Esophagus squamous epithelium (tissue), 5 donors: ENCODE data around the gene DUS2. TPM values are rescaled to one million over a fixed set of nuclear protein-coding genes. Genes with fewer than 3 reads are reported as not detected.
"Not testable (repeated sequence)": the region's sequence is repeated elsewhere in the genome, so short reads cannot be mapped to it uniquely, and the experiment has no call there.

Experiments
- DNase-seq: peaks from one replicate; lab custom pipeline; 2025; lab: John Stamatoyannopoulos, UW
- H3K27ac ChIP-seq, 4 donors: fragments of 200-600 bp; sonication (generic); one replicate each; pipeline ENCODE4 v1.5.1; 2016 to 2019; ENCODE audit warnings: mild to moderate bottlenecking in 1 of 4
- H3K27me3 ChIP-seq, 4 donors: fragments of 200-600 bp; sonication (generic); 1 replicate in 3 of 4; 2 replicates in 1 of 4; pipeline versions ENCODE4 v1.5.1 to v1.6.0; 2017 to 2021; ENCODE audit warnings: antibody characterized with exemption in 1 of 4
- H3K36me3 ChIP-seq, 3 donors: fragments of 200-600 bp; sonication (generic); one replicate each; pipeline ENCODE4 v1.5.1; 2016 to 2019
- H3K4me1 ChIP-seq, 3 donors: fragments of 200-600 bp; sonication (generic); one replicate each; pipeline ENCODE4 v1.5.1; 2017 to 2019
- H3K4me3 ChIP-seq, 4 donors: fragments of 200-600 bp; sonication (generic); 1 replicate in 3 of 4; 2 replicates in 1 of 4; pipeline ENCODE4 v1.5.1; 2016 to 2019; ENCODE audit warnings: mild to moderate bottlenecking in 2 of 4, moderate library complexity in 1 of 4
- H3K9me3 ChIP-seq, 3 donors: fragments of 200-600 bp; sonication (generic); one replicate each; pipeline ENCODE4 v1.5.1; 2016 to 2019
- CTCF ChIP-seq, 6 experiments: fragments of 450-650 bp in 4 of 6; fragments of 200-600 bp in 2 of 6; sonication (generic) in 2 of 6; IDR thresholded peaks; one replicate each; pipeline ENCODE4 v1.5.1; 2016 to 2019; ENCODE audit warnings: antibody characterized with exemption in 6 of 6, mild to moderate bottlenecking in 4 of 6, moderate library complexity in 4 of 6
- POLR2A ChIP-seq, 4 donors: fragments of 450-650 bp; IDR thresholded peaks; one replicate each; pipeline ENCODE4 v1.6.1; 2017; ENCODE audit warnings: antibody characterized with exemption in 4 of 4, mild to moderate bottlenecking in 4 of 4, moderate library complexity in 3 of 4
- WGBS, 2 donors: methylation state at CpG; one replicate each; pipeline ENCODE4 v1.1.5; 2018; 5-methylcytosine and 5-hydroxymethylcytosine counted together
- intact Hi-C: fragments of 100-400 bp; cut with DNase I; formaldehyde crosslinking; loops from one replicate; pipeline ENCODE4 v1.15.0; 2022
- total RNA-seq, 4 donors: library from RNA; depleted of rRNA; stranded (reverse); fragments of >200 nt; gene quantifications; one replicate each; pipeline ENCODE4 v1.1.0, GENCODE V29; 2016
- donor health status: DM: yes; HTN: yes; CAD: no.

Gene DUS2
- total RNA-seq, 4 donors from 2014 or later: 9.9 to 26.1 (median 14.7) TPM

- 48% methylated on average over 3 of the region's 3 CpGs for WGBS, 2 donors
- peak overlapping the region in 2 of 4 donors; percentile 16 to 54 for H3K27ac ChIP-seq
- no peak for TF ChIP-seq POLR2A (IDR thresholded peaks at IDR 0.05)
- no peak for TF ChIP-seq CTCF (IDR thresholded peaks at IDR 0.05)
- H3K27me3 ChIP-seq: no peaks in the 10 kb centered on the region
- no peaks in the 10 kb centered on the region for H3K36me3 ChIP-seq
- intact Hi-C loops: no loop called here
- no peak overlapping the region for H3K4me3 ChIP-seq
- DNase-seq: no peak
- peaks cover 20 to 87% (median 29%) of the 10 kb centered on the region in 3 donors for H3K4me1 ChIP-seq
- H3K9me3 ChIP-seq: no peaks in the 10 kb centered on the region
These were observed 67.4 kb downstream of the DUS2 start for GRCh38 chr16:68090533-68090932.

GRCh38 chr16:68091380-68092261 is 68.5 kb downstream of the DUS2 start:
- TF ChIP-seq POLR2A (IDR thresholded peaks at IDR 0.05) (no peak), CTCF (IDR thresholded peaks at IDR 0.05) (no peak)
- Histone ChIP-seq H3K27ac (peak overlapping the region; percentile 24 to 58 (median 46)), H3K27me3 (no peaks in the 10 kb centered on the region), H3K4me3 (no peak overlapping the region), H3K9me3 (no peaks in the 10 kb centered on the region), H3K36me3 (no peaks in the 10 kb centered on the region), H3K4me1 (peaks cover 16 to 85% (median 29%) of the 10 kb centered on the region in 3 donors)
- intact Hi-C loops: no loop called here
- no peak for DNase-seq
- 48 to 84% methylated on average over 5 of the region's 5 CpGs for WGBS, 2 donors

- H3K36me3 ChIP-seq, H3K9me3 ChIP-seq, H3K27me3 ChIP-seq, DNase-seq, intact Hi-C loops, H3K4me3 ChIP-seq: not testable (repeated sequence)
- Histone ChIP-seq H3K4me1 (peaks cover 12 to 78% (median 26%) of the 10 kb centered on the region in 3 donors), H3K27ac (peak overlapping the region in 3 of 4 donors; percentile 24 to 58 (median 54))
- whole genome bisulfite sequencing, 2 donors: 80 to 83% methylated on average over 10 of the region's 10 CpGs
These were observed 69.2 kb downstream of the DUS2 start for GRCh38 chr16:68092275-68092674.

- no peaks in the 10 kb centered on the region for H3K27me3 ChIP-seq
- WGBS, 2 donors: 83% methylated on average over 5 of the region's 5 CpGs
- DNase-seq: no peak
- H3K9me3 ChIP-seq: no peaks in the 10 kb centered on the region
- TF ChIP-seq CTCF (IDR thresholded peaks at IDR 0.05) (peak in 4 of 6 experiments; percentile 8 to 42 (median 28)), POLR2A (IDR thresholded peaks at IDR 0.05) (no peak)
- H3K4me1 ChIP-seq: peaks cover 12 to 61% (median 23%) of the 10 kb centered on the region in 3 donors
- H3K4me3 ChIP-seq: no peak overlapping the region
- H3K27ac ChIP-seq: no peak overlapping the region
- no peaks in the 10 kb centered on the region for H3K36me3 ChIP-seq
- intact Hi-C loops: no loop called here
These were observed 70.9 kb downstream of the DUS2 start for GRCh38 chr16:68093816-68094613.

- Histone ChIP-seq H3K27me3 (no peaks in the 10 kb centered on the region), H3K9me3 (no peaks in the 10 kb centered on the region), H3K4me1 (peaks cover 12 to 55% (median 23%) of the 10 kb centered on the region in 3 donors), H3K27ac (no peak overlapping the region), H3K36me3 (no peaks in the 10 kb centered on the region), H3K4me3 (no peak overlapping the region)
- no peak for DNase-seq
- intact Hi-C loops: no loop called here
- no peak for TF ChIP-seq CTCF (IDR thresholded peaks at IDR 0.05)
- no peak for TF ChIP-seq POLR2A (IDR thresholded peaks at IDR 0.05)
- 88 to 99% methylated on average over 4 of the region's 4 CpGs for WGBS, 2 donors
These were observed 71.5 kb downstream of the DUS2 start for GRCh38 chr16:68094614-68094934.
